Lower leg skin (tissue), 4 donors: ENCODE measurements around the gene SLC38A1. TPM values are rescaled to one million over a fixed set of nuclear protein-coding genes. Genes with fewer than 3 reads are reported as not detected.
"Not testable (repeated sequence)": the region's sequence is repeated elsewhere in the genome, so short reads cannot be mapped to it uniquely, and the experiment has no call there.

ENCODE experiments used
- DNase-seq, 2 donors: peaks; one replicate each; pipeline ENCODE4 v3.0.0-alpha.2; 2019; ENCODE audit warnings: low spot score in 2 of 2
- H3K4me3 ChIP-seq: fragments of 200-600 bp; sonication (generic); 2 replicates; pipeline ENCODE4 v1.5.1; 2017; ENCODE audit warnings: mild to moderate bottlenecking, low read depth; ENCODE audit not compliant: poor library complexity, severe bottlenecking
- POLR2A ChIP-seq, 2 donors: fragments of 450-650 bp; IDR thresholded peaks; one replicate each; pipeline ENCODE4 v1.6.1; 2016 to 2017; ENCODE audit warnings: antibody characterized with exemption in 2 of 2, mild to moderate bottlenecking in 1 of 2, moderate library complexity in 1 of 2
- WGBS, 2 donors: methylation state at CpG; one replicate each; pipeline ENCODE4 v1.1.5; 2018; 5-methylcytosine and 5-hydroxymethylcytosine counted together
- intact Hi-C: fragments of 100-400 bp; cut with DNase I; formaldehyde crosslinking; loops from one replicate; pipeline ENCODE4 v1.15.0; 2023; ENCODE audit warnings: low total_unique reads
- total RNA-seq, 4 donors: library from RNA; depleted of rRNA; stranded (reverse); fragments of >200 nt; gene quantifications; one replicate each; pipeline ENCODE4 v1.1.0, GENCODE V29; 2016
- TF ChIP-seq, protein P1 (sequence below), 3 donors: fragments of 450-650 bp; IDR thresholded peaks; one replicate each; pipeline ENCODE4 v1.5.1; 2016; ENCODE audit warnings: antibody characterized with exemption in 3 of 3, mild to moderate bottlenecking in 3 of 3, moderate library complexity in 2 of 3

The SLC38A1 gene
- total RNA-seq, 4 donors from 2014 or later: 87.3 to 118 (median 102) TPM

DNA sequence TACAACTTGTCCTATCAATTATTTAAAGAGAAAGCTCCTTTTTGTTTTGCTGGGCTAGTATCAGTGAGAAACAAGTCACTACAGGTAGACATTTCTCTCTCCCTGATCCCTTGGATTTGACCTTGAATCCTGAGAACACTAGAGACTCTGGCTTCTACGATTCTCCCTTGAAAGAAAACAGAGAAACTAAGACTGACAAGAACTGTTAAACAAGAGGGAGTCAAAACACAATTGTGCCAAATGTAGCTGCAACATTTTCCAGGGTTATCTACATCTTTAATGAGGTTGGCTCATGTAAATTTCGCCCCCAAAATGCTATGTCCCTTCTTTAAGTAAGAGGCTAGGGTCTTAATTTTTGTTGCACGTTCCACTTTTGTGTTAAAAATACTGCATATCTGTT, 62.4 kb downstream of the SLC38A1 start:
- TF ChIP-seq, protein P1, sequence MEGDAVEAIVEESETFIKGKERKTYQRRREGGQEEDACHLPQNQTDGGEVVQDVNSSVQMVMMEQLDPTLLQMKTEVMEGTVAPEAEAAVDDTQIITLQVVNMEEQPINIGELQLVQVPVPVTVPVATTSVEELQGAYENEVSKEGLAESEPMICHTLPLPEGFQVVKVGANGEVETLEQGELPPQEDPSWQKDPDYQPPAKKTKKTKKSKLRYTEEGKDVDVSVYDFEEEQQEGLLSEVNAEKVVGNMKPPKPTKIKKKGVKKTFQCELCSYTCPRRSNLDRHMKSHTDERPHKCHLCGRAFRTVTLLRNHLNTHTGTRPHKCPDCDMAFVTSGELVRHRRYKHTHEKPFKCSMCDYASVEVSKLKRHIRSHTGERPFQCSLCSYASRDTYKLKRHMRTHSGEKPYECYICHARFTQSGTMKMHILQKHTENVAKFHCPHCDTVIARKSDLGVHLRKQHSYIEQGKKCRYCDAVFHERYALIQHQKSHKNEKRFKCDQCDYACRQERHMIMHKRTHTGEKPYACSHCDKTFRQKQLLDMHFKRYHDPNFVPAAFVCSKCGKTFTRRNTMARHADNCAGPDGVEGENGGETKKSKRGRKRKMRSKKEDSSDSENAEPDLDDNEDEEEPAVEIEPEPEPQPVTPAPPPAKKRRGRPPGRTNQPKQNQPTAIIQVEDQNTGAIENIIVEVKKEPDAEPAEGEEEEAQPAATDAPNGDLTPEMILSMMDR (IDR thresholded peaks at IDR 0.05): no peak
- no peak for TF ChIP-seq POLR2A (IDR thresholded peaks at IDR 0.05)
- intact Hi-C loops: no loop called here
- no peak for DNase-seq
- H3K4me3 ChIP-seq: no peak overlapping the region
- 45 to 64% methylated on average over 3 of the region's 3 CpGs for WGBS, 2 donors

DNA sequence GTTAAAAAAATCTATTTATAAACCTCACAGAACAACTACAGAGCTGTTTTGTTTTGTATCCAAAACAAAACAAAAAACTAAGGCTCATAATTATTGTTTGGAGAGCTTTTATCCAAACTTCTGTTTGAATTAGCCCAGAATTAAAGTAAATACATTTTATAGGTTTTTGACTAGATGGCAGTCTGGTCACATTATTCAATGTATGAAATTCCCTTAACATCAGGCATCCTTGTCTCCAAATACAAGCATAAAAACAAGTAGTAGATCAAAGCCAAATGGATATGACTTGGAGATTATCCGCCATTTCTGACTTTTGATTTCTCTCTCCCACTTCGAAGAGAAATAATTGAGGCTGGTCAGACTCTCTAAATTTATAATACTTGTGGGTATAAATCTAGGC, 63.5 kb downstream of the SLC38A1 start:
- WGBS, 2 donors: 31 to 36% methylated on average over 2 of the region's 2 CpGs
- no peak overlapping the region for H3K4me3 ChIP-seq
- TF ChIP-seq POLR2A (IDR thresholded peaks at IDR 0.05): no peak
- TF ChIP-seq, protein P1 (IDR thresholded peaks at IDR 0.05): no peak
- DNase-seq: no peak
- intact Hi-C loops: no loop called here

DNA sequence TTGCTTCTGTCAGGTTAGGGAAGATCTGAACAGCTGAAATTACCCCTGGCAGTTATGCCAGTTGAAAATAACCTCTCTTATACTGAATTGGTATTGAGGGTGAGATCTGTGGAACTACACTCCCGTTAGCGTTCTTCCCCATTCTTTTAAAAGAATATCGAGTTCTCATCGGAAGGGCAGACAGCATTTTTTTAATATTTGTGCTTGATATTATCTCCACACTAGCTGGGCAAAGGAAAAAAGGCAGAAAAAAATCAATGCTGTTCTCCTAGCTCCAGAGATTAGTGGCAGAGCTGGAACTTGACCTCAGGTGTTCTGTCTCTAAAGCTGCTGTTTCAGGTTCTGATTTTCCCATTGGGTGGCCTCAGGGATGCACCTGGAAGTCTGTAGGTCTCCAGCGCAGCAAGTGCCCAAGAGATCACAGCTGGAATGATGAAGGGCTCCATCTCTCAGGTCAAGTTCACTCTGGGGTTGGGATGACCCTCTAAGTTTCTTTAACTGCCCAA, 67.5 kb downstream of the SLC38A1 start:
- no peak for DNase-seq
- TF ChIP-seq, protein P1 (IDR thresholded peaks at IDR 0.05): no peak
- no peak for TF ChIP-seq POLR2A (IDR thresholded peaks at IDR 0.05)
- intact Hi-C loops: no loop called here
- no peak overlapping the region for H3K4me3 ChIP-seq
- WGBS, 2 donors: 84 to 86% methylated on average over 5 of the region's 5 CpGs

DNA sequence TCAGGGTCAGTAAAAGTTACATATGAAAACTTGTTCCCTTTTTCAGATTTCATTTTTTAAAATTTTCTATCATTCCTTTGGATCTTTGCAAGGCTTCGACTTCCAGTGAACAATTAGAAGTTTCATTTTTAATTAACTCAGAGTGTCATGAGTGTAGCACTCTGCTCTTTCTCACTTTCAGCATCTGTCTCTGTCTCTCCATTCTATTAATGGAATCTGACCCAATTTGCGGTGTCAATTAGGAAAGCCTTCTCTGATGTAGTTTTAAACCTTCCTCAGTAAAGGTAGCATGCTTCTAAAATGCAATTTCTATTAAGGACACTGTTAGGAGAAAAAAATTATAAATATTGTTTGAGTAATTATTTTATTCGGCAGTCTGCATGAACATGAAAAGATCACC, 68.3 kb downstream of the SLC38A1 start:
- no peak overlapping the region for H3K4me3 ChIP-seq
- DNase-seq: no peak
- intact Hi-C loops: no loop called here
- TF ChIP-seq POLR2A (IDR thresholded peaks at IDR 0.05): no peak
- TF ChIP-seq, protein P1 (IDR thresholded peaks at IDR 0.05): no peak
- 90 to 93% methylated on average over 3 of the region's 3 CpGs for WGBS, 2 donors

DNA sequence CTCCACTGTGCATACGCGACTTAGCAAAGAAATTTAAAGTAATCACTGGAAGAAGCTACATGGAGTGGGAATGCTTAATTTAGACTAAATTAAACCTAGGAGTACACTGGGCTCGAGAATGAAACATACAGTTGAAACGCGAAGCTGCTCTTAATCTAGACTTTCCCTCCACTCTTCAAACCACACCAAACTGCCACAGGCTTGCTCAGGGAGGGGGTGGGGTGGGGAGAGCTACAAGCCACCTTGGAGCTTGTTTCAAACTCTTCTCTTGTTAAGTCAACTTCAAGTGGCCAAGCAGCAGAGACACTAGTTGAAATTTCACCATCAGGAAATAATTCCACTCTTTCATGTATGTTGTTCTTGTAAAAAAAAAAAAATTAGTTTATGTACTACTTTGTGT, 69.9 kb downstream of the SLC38A1 start:
- TF ChIP-seq POLR2A (IDR thresholded peaks at IDR 0.05): no peak
- TF ChIP-seq, protein P1 (IDR thresholded peaks at IDR 0.05): no peak
- no peak overlapping the region for H3K4me3 ChIP-seq
- WGBS, 2 donors: 71 to 75% methylated on average over 5 of the region's 5 CpGs
- DNase-seq: no peak
- intact Hi-C loops: no loop called here

DNA sequence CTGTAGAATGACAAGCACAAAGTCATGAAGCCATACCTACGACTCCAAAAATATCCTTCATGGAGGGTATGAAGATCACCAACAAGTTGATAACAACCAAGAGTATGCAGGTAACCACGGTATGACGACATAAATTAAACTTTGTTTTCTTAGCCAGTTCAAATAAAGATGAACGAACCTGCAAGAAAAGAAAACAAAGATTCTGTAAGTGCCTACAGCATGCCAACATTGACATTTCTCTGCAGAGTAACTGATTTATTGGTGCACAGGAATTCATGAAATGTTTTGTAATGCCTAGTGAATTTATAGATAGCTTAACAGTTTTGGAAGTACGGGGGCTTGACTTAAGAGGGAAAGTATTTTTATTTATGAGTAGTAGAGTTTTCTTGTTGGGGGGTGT, 71.0 kb downstream of the SLC38A1 start:
- TF ChIP-seq POLR2A (IDR thresholded peaks at IDR 0.05): no peak
- TF ChIP-seq, protein P1 (IDR thresholded peaks at IDR 0.05): no peak
- intact Hi-C loops: no loop called here
- 76 to 83% methylated on average over 5 of the region's 5 CpGs for WGBS, 2 donors

DNA sequence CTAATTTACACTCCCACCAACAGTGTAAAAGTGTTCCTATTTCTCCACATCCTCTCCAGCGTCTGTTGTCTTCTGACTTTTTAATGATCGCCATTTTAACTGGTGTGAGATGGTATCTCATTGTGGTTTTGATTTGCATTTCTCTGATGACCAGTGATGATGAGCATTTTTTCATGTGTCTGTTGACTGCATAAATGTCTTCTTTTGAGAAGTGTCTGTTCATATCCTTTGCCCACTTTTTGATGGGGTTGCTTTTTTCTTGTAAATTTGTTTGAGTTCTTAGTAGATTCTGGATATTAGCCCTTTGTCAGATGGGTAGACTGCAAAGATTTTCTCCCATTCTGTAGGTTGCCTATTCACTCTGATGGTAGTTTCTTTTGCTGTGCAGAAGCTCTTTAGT, 78.3 kb downstream of the SLC38A1 start:
- DNase-seq, H3K4me3 ChIP-seq, intact Hi-C loops: not testable (repeated sequence)
- WGBS, 2 donors: 88 to 100% methylated on average over 2 of the region's 2 CpGs

More for the DNA sequence above, 71.0 kb downstream of the SLC38A1 start:
- H3K4me3 ChIP-seq: no peak overlapping the region
- DNase-seq: no peak
